ENCODE measurements around the gene GALNS. TPM values are rescaled to one million over a fixed set of nuclear protein-coding genes. Genes with fewer than 3 reads are reported as not detected.

The GALNS gene
- total and polyA plus RNA-seq, 2 experiments from 2014 or later = 9.7 to 18.8 TPM

GRCh38 chr16:88861359-88861758 lies 4.6 kb upstream of the GALNS start (continued):
- TF ChIP-seq POLR2AphosphoS5 (IDR thresholded peaks at IDR 0.05; ENCODE audit: low read depth) (no peak), STAT1 (IDR thresholded peaks at IDR 0.05; ENCODE audit: unreplicated experiment) (no peak), REST (IDR thresholded peaks at IDR 0.05; ENCODE audit: unreplicated experiment) (no peak), ZNF114 (CRISPR knock-in tag; IDR thresholded peaks at IDR 0.05) (no peak), ZNF331 (CRISPR knock-in tag; IDR thresholded peaks at IDR 0.05; ENCODE audit: low read depth) (no peak), JUNB (IDR thresholded peaks at IDR 0.05; ENCODE audit: unreplicated experiment) (no peak), EZH2 (IDR thresholded peaks at IDR 0.05; ENCODE audit: low read depth, unreplicated experiment) (no peak), EZH2phosphoT487 (IDR thresholded peaks at IDR 0.05; ENCODE audit: unreplicated experiment) (no peak), NANOG (IDR thresholded peaks at IDR 0.05; ENCODE audit: borderline replicate concordance) (no peak), CREB1 (CRISPR knock-in tag; IDR thresholded peaks at IDR 0.05; ENCODE audit: low read depth) (no peak)
- TF ChIP-seq, protein P1, sequence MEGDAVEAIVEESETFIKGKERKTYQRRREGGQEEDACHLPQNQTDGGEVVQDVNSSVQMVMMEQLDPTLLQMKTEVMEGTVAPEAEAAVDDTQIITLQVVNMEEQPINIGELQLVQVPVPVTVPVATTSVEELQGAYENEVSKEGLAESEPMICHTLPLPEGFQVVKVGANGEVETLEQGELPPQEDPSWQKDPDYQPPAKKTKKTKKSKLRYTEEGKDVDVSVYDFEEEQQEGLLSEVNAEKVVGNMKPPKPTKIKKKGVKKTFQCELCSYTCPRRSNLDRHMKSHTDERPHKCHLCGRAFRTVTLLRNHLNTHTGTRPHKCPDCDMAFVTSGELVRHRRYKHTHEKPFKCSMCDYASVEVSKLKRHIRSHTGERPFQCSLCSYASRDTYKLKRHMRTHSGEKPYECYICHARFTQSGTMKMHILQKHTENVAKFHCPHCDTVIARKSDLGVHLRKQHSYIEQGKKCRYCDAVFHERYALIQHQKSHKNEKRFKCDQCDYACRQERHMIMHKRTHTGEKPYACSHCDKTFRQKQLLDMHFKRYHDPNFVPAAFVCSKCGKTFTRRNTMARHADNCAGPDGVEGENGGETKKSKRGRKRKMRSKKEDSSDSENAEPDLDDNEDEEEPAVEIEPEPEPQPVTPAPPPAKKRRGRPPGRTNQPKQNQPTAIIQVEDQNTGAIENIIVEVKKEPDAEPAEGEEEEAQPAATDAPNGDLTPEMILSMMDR (conservative IDR thresholded peaks at IDR 0.05; ENCODE audit: low read depth in 2 of 2) = no peak

GRCh38 chr16:88859381-88860091 lies 2.8 kb upstream of the GALNS start:
- H3K79me2 ChIP-seq (replicated peaks; ENCODE audit: insufficient read depth) = peaks cover 18% of the 10 kb centered on the region
- no peaks in the 10 kb centered on the region; the same call in 1 of the 2 replicates for H3K4me1 ChIP-seq (ENCODE audit: insufficient read depth)
- no peak overlapping the region for H2AFZ ChIP-seq
- Mint-ChIP-seq H3K9me3 (no peaks in the 10 kb centered on the region; the same call in 1 of the 3 replicates), H3K36me3 (ENCODE audit: low read depth) (peaks cover 31% of the 10 kb centered on the region), H3K27me3 (ENCODE audit: insufficient read depth, low read depth, poor library complexity) (peaks cover 10% of the 10 kb centered on the region), H3K4me3 (no peak overlapping the region), H3K4me1 (peaks cover 21% of the 10 kb centered on the region), H3K27ac (no peak overlapping the region)
- no peak overlapping the region for H3K27ac ChIP-seq (ENCODE audit: low read depth)
- 0 out of 2 replicates have a peak, but pooled peaks cover 3% of the 10 kb centered on the region for H3F3A ChIP-seq (replicated peaks; ENCODE audit: low read depth)
- no peaks in the 10 kb centered on the region for H3K9me2 ChIP-seq (ENCODE audit: insufficient read depth)
- peaks cover 7% of the 10 kb centered on the region; the same call in 1 of the 2 replicates for H4K20me1 ChIP-seq (replicated peaks; ENCODE audit: insufficient read depth)
- no peak overlapping the region for H3K4me3 ChIP-seq
- H3K4me2 ChIP-seq = no peak overlapping the region
- no peak for DNase-seq (ENCODE audit: low spot score)
- H3K36me3 ChIP-seq (ENCODE audit: insufficient read depth) = no peaks in the 10 kb centered on the region
- H3K27me3 ChIP-seq (ENCODE audit: insufficient read depth) = no peaks in the 10 kb centered on the region
- ATAC-seq = no peak
- TF ChIP-seq ETS1 (IDR thresholded peaks at IDR 0.05) = no peak
- no peak for TF ChIP-seq ZNF331 (CRISPR knock-in tag; IDR thresholded peaks at IDR 0.05; ENCODE audit: low read depth)
- no peak for TF ChIP-seq NANOG (IDR thresholded peaks at IDR 0.05; ENCODE audit: borderline replicate concordance)
- no peak for TF ChIP-seq JUNB (IDR thresholded peaks at IDR 0.05; ENCODE audit: unreplicated experiment)
- no peak for TF ChIP-seq CREB1 (CRISPR knock-in tag; IDR thresholded peaks at IDR 0.05; ENCODE audit: low read depth)
- TF ChIP-seq, protein P1 (conservative IDR thresholded peaks at IDR 0.05; ENCODE audit: low read depth in 2 of 2) = no peak
- TF ChIP-seq EZH2phosphoT487 (IDR thresholded peaks at IDR 0.05; ENCODE audit: unreplicated experiment) = no peak
- no peak for TF ChIP-seq EZH2 (IDR thresholded peaks at IDR 0.05; ENCODE audit: low read depth, unreplicated experiment)
- no peak for TF ChIP-seq REST (IDR thresholded peaks at IDR 0.05; ENCODE audit: unreplicated experiment)

Data from GM23338 (cell line).